Endothelial cell of umbilical vein (primary cell): ENCODE data around the gene DMBX1.

Experiments
- CTCF ChIP-seq, 2 donors: IDR thresholded peaks; 1 replicate in 1 of 2; 2 replicates in 1 of 2; pipeline ENCODE4 v1.5.1; 2011; ENCODE audit warnings: low read length in 2 of 2, mild to moderate bottlenecking in 2 of 2, moderate library complexity in 2 of 2, control low read depth in 1 of 2, inconsistent platforms in 1 of 2, low read depth in 1 of 2; ENCODE audit not compliant: insufficient read depth in 1 of 2; ENCODE audit errors: extremely low read depth in 1 of 2
- FOS ChIP-seq: IDR thresholded peaks from 2 replicates; pipeline ENCODE4 v1.6.1; 2011; ENCODE audit warnings: mild to moderate bottlenecking, low read length, moderate library complexity, borderline replicate concordance; ENCODE audit not compliant: insufficient read depth
- MAX ChIP-seq: IDR thresholded peaks from 2 replicates; pipeline ENCODE4 v1.6.1; 2011; ENCODE audit not compliant: insufficient read depth, insufficient read length
- POLR2AphosphoS5 ChIP-seq: IDR thresholded peaks from 2 replicates; pipeline ENCODE4 v1.6.1; 2012; ENCODE audit warnings: low read depth, mild to moderate bottlenecking, control low read depth, low read length, moderate library complexity; ENCODE audit not compliant: insufficient read depth

- peak; percentile 8 to 26 for TF ChIP-seq CTCF (IDR thresholded peaks at IDR 0.05; ENCODE audit: extremely low read depth in 1 of 2, insufficient read depth in 1 of 2, low read depth in 1 of 2, low read length in 2 of 2)
- TF ChIP-seq FOS = no peak
- TF ChIP-seq POLR2AphosphoS5 = no peak
- no peak for TF ChIP-seq MAX
These were observed 1.8 kb upstream of the DMBX1 start for GRCh38 chr1:46487818-46488218.
